HG02981 (cell line): Measurements from ENCODE around the gene RPTOR.

ENCODE experiments used
- ATAC-seq: cut with Tn5 transposase; IDR thresholded peaks from one replicate; pipeline ENCODE4 v1.9.1; 2021; ENCODE audit warnings: mild to moderate bottlenecking, moderate library complexity; ENCODE audit not compliant: unreplicated experiment

Gene RPTOR

GRCh38 chr17:80961541-80962330 is 417.1 kb downstream of the RPTOR start:
- no peak for ATAC-seq

DNA sequence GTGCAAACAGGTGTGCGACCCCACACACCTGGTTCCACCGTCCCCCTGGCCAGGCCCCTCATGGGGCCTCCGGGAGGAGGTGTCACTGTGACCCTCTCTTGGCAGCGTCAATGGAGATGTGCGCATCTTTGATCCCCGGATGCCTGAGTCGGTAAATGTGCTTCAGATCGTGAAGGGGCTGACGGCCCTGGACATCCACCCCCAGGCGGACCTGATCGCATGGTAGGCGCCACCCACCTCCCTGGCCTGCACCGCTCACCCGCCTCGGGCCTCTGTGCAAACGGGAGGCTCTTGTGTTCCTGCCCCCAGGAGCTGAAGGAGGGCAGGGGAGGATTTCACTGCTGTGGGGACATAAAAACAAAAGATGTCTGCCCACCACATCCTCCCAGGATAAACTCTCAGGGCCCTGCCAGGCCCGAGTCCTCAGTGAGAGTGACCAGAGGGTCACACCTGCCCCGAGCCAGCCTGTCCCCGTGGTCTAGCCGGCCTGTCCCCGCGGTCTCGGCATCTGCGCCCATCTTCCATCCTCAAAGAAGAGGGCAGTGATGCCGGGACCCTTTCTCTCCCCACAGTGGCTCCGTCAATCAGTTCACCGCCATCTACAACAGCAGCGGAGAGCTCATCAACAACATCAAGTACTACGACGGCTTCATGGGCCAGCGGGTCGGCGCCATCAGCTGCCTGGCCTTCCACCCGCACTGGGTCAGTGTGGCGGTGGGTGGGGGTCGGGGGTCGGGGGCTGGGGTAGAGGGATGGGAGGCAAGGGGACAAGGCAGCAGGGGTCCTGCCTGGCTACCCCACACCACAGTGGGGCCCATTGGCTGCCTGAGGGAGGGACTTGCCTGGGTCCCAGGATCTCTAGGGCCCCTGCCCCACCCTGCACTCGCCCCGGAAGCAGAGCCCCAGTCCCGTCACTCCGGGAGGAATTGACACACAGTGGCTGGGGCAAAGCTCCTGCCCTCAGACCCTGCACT is 418.0 kb downstream of the RPTOR start:
- no peak for ATAC-seq

- ATAC-seq, result no peak
Measured at GRCh38 chr17:80963812-80964543, 419.3 kb downstream of the RPTOR start.

DNA sequence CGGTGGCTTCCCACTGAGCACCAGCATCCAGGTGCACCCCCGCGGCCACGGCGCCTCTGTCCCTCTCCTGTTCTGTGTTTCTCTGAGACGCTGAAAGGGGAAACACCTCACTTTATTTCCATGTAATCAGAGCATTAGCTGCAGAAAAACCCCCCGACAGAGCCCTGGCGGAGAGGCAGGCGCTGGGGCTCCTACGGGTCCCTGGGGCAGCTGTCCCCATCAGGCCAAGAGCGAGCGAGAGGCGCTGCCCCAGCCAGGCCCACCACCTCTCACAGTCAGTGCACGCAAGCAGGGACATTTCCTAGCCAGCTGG is 419.9 kb downstream of the RPTOR start:
- no peak for ATAC-seq

- no peak for ATAC-seq
Measured at GRCh38 chr17:80964859-80965580, 420.4 kb downstream of the RPTOR start.

- ATAC-seq, result no peak
Measured at GRCh38 chr17:80965606-80966005, 421.0 kb downstream of the RPTOR start.

DNA sequence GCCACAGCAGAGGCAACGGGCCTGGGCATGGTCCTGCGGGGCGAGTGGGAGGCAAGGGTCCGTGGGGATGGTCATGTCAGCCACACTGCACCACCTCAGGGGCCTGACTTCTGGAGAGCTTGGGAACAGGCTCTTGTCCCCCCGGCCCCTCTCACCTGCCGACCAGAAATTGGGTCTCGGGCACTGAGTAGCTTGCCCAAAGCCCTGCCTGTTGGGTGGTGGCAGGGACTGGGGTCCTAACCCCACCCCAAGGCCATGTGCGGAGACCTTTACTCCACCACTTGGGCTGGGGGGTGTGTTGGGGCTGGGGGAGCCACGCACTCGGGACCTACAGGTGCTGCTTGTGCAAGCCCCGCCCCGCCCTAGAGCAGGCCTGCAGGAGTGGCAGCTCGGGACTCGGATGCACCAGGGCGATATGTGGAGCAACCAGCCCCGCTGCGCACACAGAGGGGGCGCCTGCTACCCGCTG is 422.8 kb downstream of the RPTOR start:
- no peak for ATAC-seq

DNA sequence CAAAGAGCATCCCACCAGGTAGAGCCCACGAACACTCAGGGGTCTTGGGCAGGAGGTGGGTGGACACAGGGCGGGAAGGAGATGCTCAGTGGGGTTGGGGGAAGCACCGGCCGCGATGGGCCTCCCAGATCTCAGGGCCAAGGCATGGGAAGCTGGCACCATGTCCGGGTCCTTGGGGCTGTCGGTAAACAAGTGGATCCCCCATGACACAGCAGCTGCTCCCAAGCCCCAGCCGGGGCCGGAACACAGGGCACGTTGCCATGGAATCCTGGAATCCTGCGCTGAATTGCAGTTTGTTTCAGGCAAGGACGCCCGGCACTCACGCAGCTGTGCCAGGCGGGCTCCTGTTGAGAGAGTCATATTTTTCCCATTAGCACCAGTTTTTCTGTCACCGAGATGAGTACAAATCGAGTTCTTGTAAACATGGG is 424.0 kb downstream of the RPTOR start:
- ATAC-seq, result no peak

DNA sequence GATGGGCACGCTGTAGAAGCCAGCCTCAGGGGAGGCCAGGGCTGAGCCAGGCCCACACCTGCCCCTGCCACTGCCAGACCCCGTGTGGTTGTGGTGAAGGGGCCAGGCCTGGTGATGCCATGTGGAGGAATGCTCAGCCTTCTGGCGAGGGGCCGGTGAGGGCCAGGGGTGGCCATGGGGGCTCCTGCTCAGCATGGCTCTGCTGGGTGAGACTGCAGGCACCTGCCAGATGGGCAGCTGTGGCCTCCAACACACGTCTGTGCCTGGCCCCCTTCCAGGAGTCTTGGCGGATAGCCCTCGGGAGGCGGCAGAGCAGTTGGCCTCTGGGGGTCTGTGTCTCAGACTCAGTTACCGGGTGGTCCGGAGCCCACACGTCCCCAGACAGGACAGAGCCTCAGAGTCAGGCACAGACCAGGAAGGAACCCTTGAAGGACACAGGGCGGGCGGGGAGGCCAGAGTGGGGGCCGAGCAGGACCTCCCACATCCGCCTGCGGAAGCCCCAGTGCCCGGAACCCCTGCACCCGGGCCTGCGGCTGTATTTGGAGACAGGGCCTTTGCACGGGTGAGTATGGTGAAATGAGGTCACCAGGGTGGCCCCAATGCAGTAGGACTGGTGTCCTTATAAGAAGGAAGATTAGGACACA is 424.5 kb downstream of the RPTOR start:
- ATAC-seq, result no peak

DNA sequence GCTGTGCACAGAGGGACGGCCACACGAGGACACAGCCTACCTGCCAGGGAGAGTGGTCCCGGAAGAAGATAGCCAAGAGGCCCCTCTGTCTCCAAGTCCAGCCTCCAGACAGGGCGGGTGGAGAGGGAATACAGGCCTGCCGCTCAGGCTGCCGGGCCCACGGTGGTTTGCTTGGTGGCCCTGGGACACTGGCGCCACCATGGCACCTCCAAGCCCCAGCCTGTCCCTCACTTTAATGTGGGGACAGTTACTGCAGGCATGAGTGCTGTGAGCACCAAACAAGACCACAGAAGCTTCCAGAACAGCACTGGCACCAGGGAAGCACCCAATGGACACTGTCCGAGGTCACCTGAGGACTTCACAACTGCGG is 425.0 kb downstream of the RPTOR start:
- ATAC-seq, result no peak

DNA sequence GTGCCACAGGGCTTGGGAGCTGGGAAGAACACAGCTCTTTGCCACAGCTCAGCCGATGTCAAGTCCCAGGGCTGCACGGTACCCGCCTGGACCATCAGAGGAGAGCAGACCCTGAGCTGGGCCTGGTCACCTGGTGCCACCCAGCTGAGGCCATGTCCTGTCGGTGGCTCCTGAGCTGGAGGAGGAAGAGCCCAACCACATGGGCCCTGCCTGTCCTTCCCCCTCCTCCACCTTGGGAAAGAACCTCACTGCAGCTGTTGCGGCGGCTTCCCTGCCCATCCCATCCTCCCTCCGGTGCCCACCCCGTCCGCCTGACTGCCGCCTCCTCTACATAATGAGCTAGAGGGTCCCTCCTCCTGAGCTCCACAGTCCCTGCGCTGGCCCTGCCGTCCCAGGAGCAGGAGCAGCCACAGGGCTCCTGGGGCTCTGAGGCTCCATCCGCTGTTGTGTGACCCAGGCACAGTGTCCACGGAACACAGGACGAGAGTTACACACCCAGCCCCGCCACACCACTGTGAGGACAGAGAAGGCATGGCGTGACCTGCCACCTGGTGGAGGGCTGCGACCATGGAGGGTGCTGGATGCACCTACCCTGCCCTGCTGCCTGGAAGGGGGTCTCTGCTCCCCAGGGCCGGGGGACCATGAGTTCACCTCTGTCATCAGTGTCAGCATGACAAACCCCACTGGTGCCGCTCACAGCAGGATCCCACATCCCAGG is 425.6 kb downstream of the RPTOR start:
- no peak for ATAC-seq

- ATAC-seq, result no peak
Measured at GRCh38 chr17:80970762-80971703, 426.4 kb downstream of the RPTOR start.

DNA sequence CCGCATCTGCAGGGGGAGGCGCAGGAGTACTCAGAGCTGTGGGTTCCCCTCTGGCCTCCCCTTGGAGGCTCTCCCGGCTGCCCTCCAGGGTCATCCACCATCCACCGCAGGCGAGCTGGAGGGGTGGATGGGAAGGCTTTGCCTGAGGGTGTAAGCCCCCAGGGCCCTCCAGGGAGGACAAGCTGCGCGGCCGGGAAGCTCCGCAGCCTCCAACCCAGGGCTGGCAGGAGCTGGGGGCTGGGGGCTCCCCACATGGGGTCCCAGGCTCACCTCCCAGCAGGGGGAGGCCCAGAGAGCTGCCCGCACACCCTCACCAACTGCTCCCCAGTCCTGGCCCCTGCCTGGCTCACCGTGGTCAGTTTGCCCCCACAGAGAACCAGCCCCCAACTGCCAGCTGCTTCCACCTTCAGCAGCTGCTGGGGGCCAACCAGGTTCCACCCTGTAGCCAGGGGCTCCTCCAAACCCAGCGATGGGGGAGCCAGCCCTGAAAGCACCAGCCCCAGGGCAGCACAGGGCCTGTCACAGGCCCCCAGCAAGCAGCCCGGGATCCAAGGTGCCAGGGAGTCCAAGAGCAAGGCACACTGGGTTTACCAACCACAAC is 427.2 kb downstream of the RPTOR start:
- no peak for ATAC-seq

DNA sequence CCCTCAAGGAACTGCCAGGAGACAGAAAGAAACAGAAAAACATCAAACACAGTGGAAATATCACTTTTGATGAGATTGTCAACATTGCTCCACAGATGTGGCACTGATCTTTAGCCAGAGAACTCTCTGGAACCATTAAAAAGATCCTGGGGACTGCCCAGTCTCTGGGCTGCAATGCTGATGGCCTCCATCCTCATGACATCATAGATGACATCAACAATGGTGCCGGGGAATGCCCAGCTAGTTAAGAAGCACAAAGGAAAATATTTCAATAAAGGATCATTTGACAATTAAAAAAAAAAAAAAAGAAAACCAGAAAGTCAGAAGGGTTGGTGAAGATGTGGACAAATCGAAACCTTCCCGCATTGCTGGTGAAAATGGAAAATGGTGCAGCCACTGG is 432.1 kb downstream of the RPTOR start:
- no peak for ATAC-seq

- no peak for ATAC-seq
Measured at GRCh38 chr17:80977172-80977571, 432.5 kb downstream of the RPTOR start.

DNA sequence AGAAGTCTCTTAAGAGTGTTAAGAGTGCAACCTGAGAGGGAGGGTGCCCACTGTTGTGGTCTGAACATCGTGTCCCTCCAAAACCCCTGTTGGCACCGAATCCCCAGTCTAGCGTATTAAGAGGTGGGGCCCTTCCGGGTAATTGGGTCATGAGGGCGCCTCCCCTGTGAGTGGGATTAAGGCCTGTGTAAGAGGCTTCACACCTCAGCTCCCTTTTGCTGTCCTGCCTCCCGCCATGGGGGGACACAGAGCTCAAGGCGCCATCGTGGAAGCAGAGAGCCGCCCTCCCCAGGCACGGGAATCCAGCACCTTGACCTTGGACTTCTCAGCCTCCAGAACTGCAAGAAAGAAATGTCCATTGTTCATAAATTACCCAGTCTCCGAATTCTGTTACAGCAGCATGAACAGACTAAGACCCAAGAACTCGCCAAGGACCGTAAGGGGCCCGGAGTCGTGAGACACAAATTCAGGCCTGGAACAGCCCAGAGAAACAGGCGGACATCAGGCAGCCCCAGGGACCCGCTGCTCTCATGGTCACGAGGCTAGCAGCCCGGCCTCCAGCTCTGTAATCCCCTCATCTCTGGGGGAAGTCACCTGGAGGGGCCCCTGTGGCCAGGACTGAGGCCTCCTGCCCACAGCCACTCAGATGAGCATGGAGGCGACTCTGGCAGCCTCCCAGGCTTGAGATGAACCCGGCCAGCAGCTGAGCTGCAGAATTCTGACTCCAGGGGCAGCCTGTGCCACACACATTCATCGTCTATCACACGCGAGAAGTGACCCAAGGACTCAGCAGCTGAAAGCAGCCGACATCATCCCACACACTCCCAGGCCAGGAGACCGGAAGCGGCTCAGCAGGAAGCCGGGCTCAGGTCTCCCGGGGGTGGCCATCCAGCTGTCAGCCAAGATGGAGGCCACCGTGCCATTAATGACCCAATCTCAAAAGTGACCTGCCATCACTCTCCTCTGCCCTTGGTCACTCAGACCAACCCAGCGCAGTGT is 434.2 kb downstream of the RPTOR start:
- no peak for ATAC-seq
